ENCODE measurements around the gene DENND4B.
A peak's percentile ranks its signal among the peaks of the same experiment; 100 is the strongest.
"Not testable (repeated sequence)": the region's sequence is repeated elsewhere in the genome, so short reads cannot be mapped to it uniquely, and the experiment has no call there.

The DENND4B gene

GRCh38 chr1:153946622-153947241, at the start of gene DENND4B:
Gene DENND4B, minus strand, starts transcription at chr1:153946718. Its CDS starts 2,344 bp downstream, at chr1:153944374.
- no peak for DNase-seq (ENCODE audit: low read depth)

- DNase-seq (ENCODE audit: low read depth) = no peak
Measured at GRCh38 chr1:153995640-153996039, 49.1 kb upstream of the DENND4B start.

- DNase-seq (ENCODE audit: low read depth) = no peak
Measured at GRCh38 chr1:153995202-153995601, 48.7 kb upstream of the DENND4B start.

GRCh38 chr1:153991806-153992205, 45.3 kb upstream of the DENND4B start:
- no peak for DNase-seq (ENCODE audit: low read depth)

GRCh38 chr1:153991151-153991630, 44.7 kb upstream of the DENND4B start:
- no peak for DNase-seq (ENCODE audit: low read depth)

GRCh38 chr1:153990468-153991150, 44.1 kb upstream of the DENND4B start, which contains the start of gene RPS27:
Gene RPS27, plus strand, starts transcription at chr1:153990762. Its CDS starts 35 bp downstream, at chr1:153990797.
- peak; percentile 87 for DNase-seq (ENCODE audit: low read depth)

- no peak for DNase-seq (ENCODE audit: low read depth)
Measured at GRCh38 chr1:153987621-153988020, 41.1 kb upstream of the DENND4B start.

- DNase-seq (ENCODE audit: low read depth) = no peak
Measured at GRCh38 chr1:153985941-153986761, 39.6 kb upstream of the DENND4B start, which contains the start of gene RAB13. Gene RAB13, minus strand, starts transcription at chr1:153986339. Its CDS starts 103 bp downstream, at chr1:153986236.

GRCh38 chr1:153985341-153985912, 38.9 kb upstream of the DENND4B start:
- no peak for DNase-seq (ENCODE audit: low read depth)

GRCh38 chr1:153984123-153984894, 37.8 kb upstream of the DENND4B start:
- DNase-seq (ENCODE audit: low read depth) = no peak

- not testable (repeated sequence) for DNase-seq (ENCODE audit: low read depth)
Measured at GRCh38 chr1:153981735-153982134, 35.2 kb upstream of the DENND4B start.

GRCh38 chr1:153979091-153979490, 32.6 kb upstream of the DENND4B start:
- not testable (repeated sequence) for DNase-seq (ENCODE audit: low read depth)

- DNase-seq (ENCODE audit: low read depth) = no peak
Measured at GRCh38 chr1:153978274-153978909, 31.9 kb upstream of the DENND4B start.

GRCh38 chr1:153977250-153978240, 31.0 kb upstream of the DENND4B start, which contains the start of gene JTB:
Gene JTB, minus strand, starts transcription at chr1:153977674. Its CDS starts 422 bp downstream, at chr1:153977252.
- DNase-seq (ENCODE audit: low read depth) = no peak

- DNase-seq (ENCODE audit: low read depth) = no peak
Measured at GRCh38 chr1:153976819-153977249, 30.3 kb upstream of the DENND4B start.

GRCh38 chr1:153973525-153973924, 27.0 kb upstream of the DENND4B start:
- no peak for DNase-seq (ENCODE audit: low read depth)

GRCh38 chr1:153973071-153973470, 26.6 kb upstream of the DENND4B start:
- DNase-seq (ENCODE audit: low read depth) = no peak

GRCh38 chr1:153970346-153970745, 23.8 kb upstream of the DENND4B start:
- DNase-seq (ENCODE audit: low read depth) = no peak

GRCh38 chr1:153968972-153969371, 22.5 kb upstream of the DENND4B start:
- no peak for DNase-seq (ENCODE audit: low read depth)

Measured in GM04503 (cell line).